Sigmoid colon (tissue), 7 donors: Measurements from ENCODE around the gene C5orf46. TPM values are rescaled to one million over a fixed set of nuclear protein-coding genes. Genes with fewer than 3 reads are reported as not detected.

Source experiments
- DNase-seq: peaks from one replicate; pipeline ENCODE4 v3.0.0-alpha.2; 2019
- H3K27ac ChIP-seq, 4 donors: fragments of 200-600 bp; sonication (generic); one replicate each; pipeline ENCODE4 v1.5.1; 2016 to 2019; ENCODE audit warnings: mild to moderate bottlenecking in 1 of 4
- H3K27me3 ChIP-seq, 3 donors: fragments of 200-600 bp; sonication (generic); one replicate each; pipeline ENCODE4 v1.5.1; 2019; ENCODE audit warnings: mild to moderate bottlenecking in 1 of 3
- H3K36me3 ChIP-seq, 4 donors: fragments of 200-600 bp; sonication (generic); one replicate each; pipeline ENCODE4 v1.5.1; 2016 to 2019
- H3K4me1 ChIP-seq, 4 donors: fragments of 200-600 bp; sonication (generic); one replicate each; pipeline ENCODE4 v1.5.1; 2017 to 2019
- H3K4me3 ChIP-seq, 4 donors: fragments of 200-600 bp; sonication (generic); one replicate each; pipeline ENCODE4 v1.5.1; 2017 to 2019; ENCODE audit warnings: mild to moderate bottlenecking in 2 of 4, moderate library complexity in 1 of 4
- H3K9me3 ChIP-seq, 4 donors: fragments of 200-600 bp in 3 of 4; sonication (generic) in 3 of 4; one replicate each; pipeline versions ENCODE4 v1.5.1 to v1.6.1; 2013 to 2019
- CTCF ChIP-seq, 4 experiments: fragments of 450-650 bp in 3 of 4; fragments of 200-600 bp in 1 of 4; IDR thresholded peaks; one replicate each; pipeline ENCODE4 v1.5.1; 2016 to 2019; ENCODE audit warnings: antibody characterized with exemption in 4 of 4, mild to moderate bottlenecking in 3 of 4, moderate library complexity in 2 of 4
- EP300 ChIP-seq, 4 donors: sonication (generic); formaldehyde crosslinking; IDR thresholded peaks; one replicate each; pipeline ENCODE4 v1.6.1; 2017; ENCODE audit warnings: antibody characterized with exemption in 4 of 4
- POLR2A ChIP-seq, 2 donors: fragments of 450-650 bp; IDR thresholded peaks; one replicate each; pipeline ENCODE4 v1.6.1; 2016; ENCODE audit warnings: antibody characterized with exemption in 2 of 2, mild to moderate bottlenecking in 2 of 2, moderate library complexity in 2 of 2
- POLR2AphosphoS5 ChIP-seq, 4 donors: sonication (generic); formaldehyde crosslinking; IDR thresholded peaks; one replicate each; pipeline ENCODE4 v1.6.1; 2017; ENCODE audit warnings: antibody characterized with exemption in 4 of 4
- WGBS, 2 donors: extraction: QIAGEN DNeasy Blood & Tissue Kit; methylation state at CpG; one replicate each; pipeline ENCODE4 v1.1.7; 2013; 5-methylcytosine and 5-hydroxymethylcytosine counted together
- intact Hi-C: fragments of 100-400 bp; cut with DNase I; formaldehyde crosslinking; loops from one replicate; pipeline ENCODE4 v1.15.1; 2023
- polyA plus RNA-seq, 3 donors: library from polyadenylated mRNA; stranded (reverse); fragments of 200-250 nt; gene quantifications; one replicate each; pipeline ENCODE4 v1.2.3, GENCODE V29; 2013
- total RNA-seq, 4 donors: library from RNA; depleted of rRNA; stranded (reverse); fragments of >200 nt; gene quantifications; one replicate each; pipeline ENCODE4 v1.1.0, GENCODE V29; 2016
- donor health status: healthy with polysubstance abuse.
- donor health status: Bipolar disorder and iron deficiency.
- donor health status: healthy.

The C5orf46 gene
- total and polyA plus RNA-seq, 7 donors: not detected

GRCh38 chr5:147921136-147921535 lies 14.8 kb upstream of the C5orf46 start:
- WGBS, 2 donors: 44 to 73% methylated on average over 2 of the region's 2 CpGs
- Histone ChIP-seq H3K27ac (no peak overlapping the region), H3K36me3 (no peaks in the 10 kb centered on the region), H3K9me3 (no peaks in the 10 kb centered on the region), H3K4me1 (no peaks in the 10 kb centered on the region), H3K4me3 (no peak overlapping the region), H3K27me3 (no peaks in the 10 kb centered on the region)
- TF ChIP-seq POLR2A (IDR thresholded peaks at IDR 0.05) (no peak), POLR2AphosphoS5 (IDR thresholded peaks at IDR 0.05) (no peak), EP300 (IDR thresholded peaks at IDR 0.05) (no peak), CTCF (IDR thresholded peaks at IDR 0.05) (no peak)
- intact Hi-C loops: no loop called here
- no peak for DNase-seq

- DNase-seq: no peak
- Histone ChIP-seq H3K4me1 (no peaks in the 10 kb centered on the region), H3K27me3 (no peaks in the 10 kb centered on the region), H3K9me3 (no peaks in the 10 kb centered on the region), H3K27ac (no peak overlapping the region), H3K4me3 (no peak overlapping the region), H3K36me3 (no peaks in the 10 kb centered on the region)
- TF ChIP-seq POLR2A (IDR thresholded peaks at IDR 0.05) (no peak), EP300 (IDR thresholded peaks at IDR 0.05) (no peak), CTCF (IDR thresholded peaks at IDR 0.05) (no peak), POLR2AphosphoS5 (IDR thresholded peaks at IDR 0.05) (no peak)
- 89 to 93% methylated on average over 4 of the region's 4 CpGs for WGBS, 2 donors
- intact Hi-C loops: no loop called here
Measured at GRCh38 chr5:147920420-147921030, 14.2 kb upstream of the C5orf46 start.

GRCh38 chr5:147918899-147919298 lies 12.6 kb upstream of the C5orf46 start:
- no peaks in the 10 kb centered on the region for H3K27me3 ChIP-seq
- 52 to 82% methylated on average over 3 of the region's 3 CpGs for WGBS, 2 donors
- DNase-seq: no peak
- no peak overlapping the region for H3K4me3 ChIP-seq
- intact Hi-C loops: no loop called here
- H3K27ac ChIP-seq: no peak overlapping the region
- no peaks in the 10 kb centered on the region for H3K9me3 ChIP-seq
- no peaks in the 10 kb centered on the region for H3K4me1 ChIP-seq
- TF ChIP-seq EP300 (IDR thresholded peaks at IDR 0.05): no peak
- no peak for TF ChIP-seq CTCF (IDR thresholded peaks at IDR 0.05)
- TF ChIP-seq POLR2A (IDR thresholded peaks at IDR 0.05): no peak
- TF ChIP-seq POLR2AphosphoS5 (IDR thresholded peaks at IDR 0.05): no peak
- H3K36me3 ChIP-seq: no peaks in the 10 kb centered on the region

GRCh38 chr5:147918101-147918685 lies 11.9 kb upstream of the C5orf46 start:
- H3K36me3 ChIP-seq: no peaks in the 10 kb centered on the region
- intact Hi-C loops: no loop called here
- WGBS, 2 donors: 16 to 23% methylated on average over 2 of the region's 2 CpGs
- TF ChIP-seq POLR2AphosphoS5 (IDR thresholded peaks at IDR 0.05) (no peak), EP300 (IDR thresholded peaks at IDR 0.05) (no peak), POLR2A (IDR thresholded peaks at IDR 0.05) (no peak), CTCF (IDR thresholded peaks at IDR 0.05) (no peak)
- no peak overlapping the region for H3K4me3 ChIP-seq
- no peak overlapping the region for H3K27ac ChIP-seq
- no peaks in the 10 kb centered on the region for H3K27me3 ChIP-seq
- no peaks in the 10 kb centered on the region for H3K9me3 ChIP-seq
- no peaks in the 10 kb centered on the region for H3K4me1 ChIP-seq
- no peak for DNase-seq

- WGBS, 2 donors: 76 to 94% methylated on average over 3 of the region's 3 CpGs
- Histone ChIP-seq H3K36me3 (no peaks in the 10 kb centered on the region), H3K27ac (no peak overlapping the region), H3K27me3 (no peaks in the 10 kb centered on the region), H3K4me1 (peaks cover 0 to 18% (median 0%) of the 10 kb centered on the region in 4 donors), H3K9me3 (no peaks in the 10 kb centered on the region), H3K4me3 (no peak overlapping the region)
- intact Hi-C loops: no loop called here
- TF ChIP-seq POLR2A (IDR thresholded peaks at IDR 0.05) (no peak), POLR2AphosphoS5 (IDR thresholded peaks at IDR 0.05) (no peak), EP300 (IDR thresholded peaks at IDR 0.05) (no peak), CTCF (IDR thresholded peaks at IDR 0.05) (no peak)
- no peak for DNase-seq
Measured at GRCh38 chr5:147913786-147914185, 7.4 kb upstream of the C5orf46 start.
